Skeletal muscle satellite cell (primary cell): ENCODE results near the gene DIS3L. TPM values are rescaled to one million over a fixed set of nuclear protein-coding genes. Genes with fewer than 3 reads are reported as not detected.
"Not testable (repeated sequence)": the region's sequence is repeated elsewhere in the genome, so short reads cannot be mapped to it uniquely, and the experiment has no call there.

Experiments
- H3K27me3 ChIP-seq: 2 replicates; pipeline ENCODE4 v1.7.0; 2013; ENCODE audit warnings: low read length; ENCODE audit not compliant: control insufficient read depth, insufficient read depth
- H3K36me3 ChIP-seq: 2 replicates; pipeline ENCODE4 v1.7.0; 2013; ENCODE audit warnings: mild to moderate bottlenecking, control low read depth, low read length; ENCODE audit not compliant: insufficient read depth
- H3K4me1 ChIP-seq: 2 replicates; pipeline ENCODE4 v1.7.0; 2013; ENCODE audit warnings: low read length; ENCODE audit not compliant: control insufficient read depth, insufficient read depth
- H3K4me2 ChIP-seq: 2 replicates; pipeline ENCODE4 v1.7.0; 2013; ENCODE audit warnings: mild to moderate bottlenecking, low read length
- H3K4me3 ChIP-seq: 2 replicates; pipeline ENCODE4 v1.7.0; 2013; ENCODE audit warnings: low read length
- H3K9ac ChIP-seq: 2 replicates; pipeline ENCODE4 v1.7.0; 2013; ENCODE audit warnings: mild to moderate bottlenecking, low read depth, low read length, moderate library complexity
- H3K9me3 ChIP-seq: replicated peaks from 2 replicates; pipeline ENCODE4 v1.7.0; 2013; ENCODE audit warnings: mild to moderate bottlenecking, control low read depth, low read length
- small RNA-seq: library from RNA; depleted of rRNA; stranded (forward); fragments of <200 nt; gene quantifications from one replicate; pipeline ENCODE3, GENCODE V24; 2012

Gene DIS3L

GRCh38 chr15:66378814-66379430 lies 85.6 kb downstream of the DIS3L start:
- Histone ChIP-seq H3K4me3 (no peak overlapping the region), H3K36me3 (no peaks in the 10 kb centered on the region), H3K9ac (no peak overlapping the region), H3K27me3 (no peaks in the 10 kb centered on the region), H3K9me3 (no peaks in the 10 kb centered on the region), H3K4me2 (no peak overlapping the region), H3K4me1 (no peaks in the 10 kb centered on the region)

- not testable (repeated sequence) for H3K36me3 ChIP-seq, H3K4me2 ChIP-seq, H3K9me3 ChIP-seq, H3K4me3 ChIP-seq, H3K9ac ChIP-seq, H3K27me3 ChIP-seq, H3K4me1 ChIP-seq
Measured at GRCh38 chr15:66381376-66381775, 88.0 kb downstream of the DIS3L start.

Small RNAs within 50 kb of the gene (small RNA-seq; reads per million reads assigned to genes)
- gene RF00019 (not detected), gene SCARNA14 (22.4 reads per million, percentile 94 among the genes with 10 or more reads in this experiment)
